ENCODE results near the gene NXNL1.
"Not testable (repeated sequence)": the region's sequence is repeated elsewhere in the genome, so short reads cannot be mapped to it uniquely, and the experiment has no call there.

Gene NXNL1

DNA sequence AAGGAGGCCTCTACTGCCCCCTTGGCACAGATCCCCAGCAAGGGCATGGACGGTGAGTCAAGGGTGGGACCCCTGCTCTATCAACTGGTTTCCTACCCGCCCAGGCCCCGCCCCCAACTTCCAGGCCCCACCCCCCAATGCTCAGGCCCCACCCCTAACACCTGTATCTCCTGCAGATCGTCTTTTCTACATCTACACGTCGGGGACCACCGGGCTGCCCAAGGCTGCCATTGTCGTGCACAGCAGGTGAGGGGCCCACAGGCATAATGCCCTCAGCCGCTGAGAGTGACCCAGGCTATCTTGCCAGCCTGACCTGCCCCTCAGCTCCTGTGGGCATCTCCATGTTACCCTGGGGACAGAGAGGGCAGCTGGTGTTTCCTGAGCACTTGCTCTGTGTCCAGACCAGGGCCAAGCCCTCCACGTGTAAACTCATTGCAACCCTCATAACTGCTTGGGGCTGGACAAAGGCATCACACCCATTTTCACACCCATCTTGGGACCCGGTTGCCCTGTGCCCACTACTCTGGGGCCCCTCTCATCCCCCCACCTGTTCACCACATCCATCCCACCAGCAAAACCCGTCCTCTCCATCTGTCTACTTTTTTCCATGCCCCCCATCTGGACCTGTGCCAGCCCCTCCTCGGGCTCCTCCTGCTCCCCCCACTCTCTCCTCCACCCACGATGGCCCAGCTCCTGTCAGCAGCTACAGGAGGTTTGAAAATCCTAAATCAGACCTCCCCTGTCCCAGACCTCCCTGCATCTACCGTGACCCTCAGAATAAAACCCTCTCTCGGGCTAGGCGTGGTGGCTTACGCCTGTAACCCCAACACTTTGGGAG lies 26.8 kb upstream of the NXNL1 start:
- DNase-seq (ENCODE audit: extremely low read depth in 1 of 2, low read depth in 1 of 2) = no peak

DNA sequence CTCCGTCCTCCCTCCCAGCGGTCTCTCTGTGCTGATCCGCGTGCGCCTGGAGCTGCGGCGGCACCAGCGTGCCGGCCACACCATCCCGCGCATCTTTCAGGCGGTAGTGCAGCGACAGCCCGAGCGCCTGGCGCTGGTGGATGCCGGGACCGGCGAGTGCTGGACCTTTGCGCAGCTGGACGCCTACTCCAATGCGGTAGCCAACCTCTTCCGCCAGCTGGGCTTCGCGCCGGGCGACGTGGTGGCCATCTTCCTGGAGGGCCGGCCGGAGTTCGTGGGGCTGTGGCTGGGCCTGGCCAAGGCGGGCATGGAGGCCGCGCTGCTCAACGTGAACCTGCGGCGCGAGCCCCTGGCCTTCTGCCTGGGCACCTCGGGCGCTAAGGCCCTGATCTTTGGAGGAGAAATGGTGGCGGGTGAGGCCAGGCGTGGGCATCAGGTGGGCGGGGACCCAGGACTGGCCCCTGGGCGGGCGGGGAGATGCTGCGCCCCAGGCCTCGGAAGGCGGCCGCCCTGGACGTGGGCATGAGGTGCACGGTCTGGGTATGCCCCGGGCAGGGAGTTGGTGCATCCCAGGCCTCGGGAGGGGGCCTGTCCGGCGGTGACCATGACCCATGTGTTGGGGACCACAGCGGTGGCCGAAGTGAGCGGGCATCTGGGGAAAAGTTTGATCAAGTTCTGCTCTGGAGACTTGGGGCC lies 26.0 kb upstream of the NXNL1 start:
- DNase-seq (ENCODE audit: extremely low read depth in 1 of 2, low read depth in 1 of 2) = no peak

DNA sequence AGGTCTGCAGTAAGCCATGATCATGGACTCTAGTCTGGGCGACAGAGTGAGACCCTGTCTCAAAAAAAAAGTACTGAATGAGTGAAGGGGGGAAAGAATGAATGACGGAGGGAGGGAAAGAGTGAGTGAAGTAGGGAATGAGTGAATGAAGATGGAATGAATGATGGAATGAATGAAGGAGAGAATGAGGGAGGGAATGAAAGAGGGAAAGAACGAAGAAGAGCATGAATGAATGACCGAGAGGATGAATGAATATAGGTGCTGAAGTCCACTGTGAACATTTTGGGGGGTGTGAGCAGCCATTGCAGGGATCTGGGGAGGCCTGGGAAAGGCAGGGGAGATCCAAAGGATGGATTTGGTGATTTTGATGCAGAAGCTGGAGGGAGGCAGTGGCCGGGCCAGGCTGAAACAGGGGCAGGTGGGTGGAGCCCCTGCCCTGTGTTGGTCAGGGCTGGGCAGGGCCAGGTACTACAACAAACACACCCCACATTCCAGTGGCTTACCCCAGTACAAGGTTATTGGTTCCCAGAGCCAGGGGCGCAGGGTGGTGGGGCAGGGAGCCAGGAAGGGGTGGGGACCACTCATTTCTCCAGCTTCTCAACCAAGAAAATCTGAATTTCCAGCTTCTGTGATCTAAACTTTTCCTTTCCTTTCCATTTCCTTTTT lies 23.9 kb upstream of the NXNL1 start:
- DNase-seq (ENCODE audit: extremely low read depth in 1 of 2, low read depth in 1 of 2) = no peak

DNA sequence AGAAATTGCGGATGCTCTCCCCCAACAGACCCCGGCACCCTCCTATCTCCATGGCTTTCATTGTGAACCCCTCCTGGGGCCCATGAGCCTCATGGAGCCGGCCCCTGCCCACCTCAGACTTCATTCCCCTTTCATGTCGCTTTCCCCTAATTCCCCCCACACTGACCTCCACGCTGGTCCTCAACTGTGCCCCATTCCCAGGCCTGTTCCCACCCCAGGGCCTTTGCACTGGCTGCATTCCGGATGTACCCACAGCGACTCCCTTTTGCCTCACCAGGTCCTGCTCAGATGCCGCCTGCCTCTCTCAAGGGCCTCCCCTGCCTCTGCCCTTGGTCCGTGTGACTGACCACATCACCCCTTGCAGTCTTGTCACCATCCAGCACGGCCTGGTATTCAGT lies 22.9 kb upstream of the NXNL1 start:
- DNase-seq (ENCODE audit: extremely low read depth in 1 of 2, low read depth in 1 of 2) = no peak

DNA sequence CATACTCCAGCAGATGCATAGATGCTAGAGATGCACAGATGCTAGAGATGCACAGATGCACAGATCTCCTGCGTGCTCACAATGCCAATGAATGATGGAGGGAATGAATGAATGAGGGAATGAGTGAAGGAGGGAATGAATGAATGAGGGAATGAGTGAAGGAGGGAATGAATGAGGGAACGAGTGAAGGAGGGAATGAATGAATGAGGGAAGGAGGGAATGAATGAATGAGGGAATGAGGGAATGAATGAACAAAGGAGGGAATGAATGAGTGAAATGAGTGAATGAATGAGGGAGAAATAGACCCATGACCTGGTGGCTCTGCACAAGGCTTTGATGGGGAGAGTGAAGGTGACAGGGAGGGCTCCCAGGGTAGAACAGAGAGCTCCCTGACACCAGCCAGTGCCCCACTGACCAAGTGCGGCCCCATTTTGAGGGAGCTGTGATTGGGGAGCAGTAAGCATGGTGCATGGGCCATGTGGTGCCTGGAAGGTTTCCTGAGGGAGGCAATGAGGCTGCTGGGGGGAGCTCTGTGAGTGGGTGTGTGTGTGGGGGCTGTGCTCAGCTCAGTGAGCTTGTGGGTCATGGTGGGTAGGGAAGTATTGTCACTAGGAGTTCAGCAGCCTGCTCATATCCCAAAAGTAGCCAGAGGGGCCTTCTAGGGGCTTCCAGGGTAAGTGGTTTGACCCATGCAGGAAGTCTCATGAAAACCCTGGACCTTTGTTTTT lies 22.3 kb upstream of the NXNL1 start:
- DNase-seq (ENCODE audit: extremely low read depth in 1 of 2, low read depth in 1 of 2) = no peak

DNA sequence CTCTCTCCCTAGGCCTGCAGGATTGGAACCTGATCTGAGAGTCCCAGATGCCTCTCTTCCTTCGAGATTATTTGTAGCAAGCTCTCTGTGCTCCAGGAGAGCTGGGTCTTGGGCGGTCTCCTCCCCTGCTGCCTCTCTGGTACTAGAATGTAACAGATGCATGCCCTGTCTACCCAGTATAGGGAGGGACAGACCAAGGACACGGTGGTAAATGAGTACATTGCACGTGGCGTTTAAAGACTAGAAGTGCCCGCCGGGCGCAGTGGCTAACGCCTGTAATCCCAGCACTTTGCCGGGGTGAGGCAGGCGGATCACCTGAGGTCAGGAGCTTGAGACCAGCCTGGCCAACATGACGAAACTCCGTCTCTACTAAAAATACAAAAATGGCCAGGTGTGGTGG lies 21.3 kb upstream of the NXNL1 start:
- DNase-seq (ENCODE audit: extremely low read depth in 1 of 2, low read depth in 1 of 2) = no peak

DNA sequence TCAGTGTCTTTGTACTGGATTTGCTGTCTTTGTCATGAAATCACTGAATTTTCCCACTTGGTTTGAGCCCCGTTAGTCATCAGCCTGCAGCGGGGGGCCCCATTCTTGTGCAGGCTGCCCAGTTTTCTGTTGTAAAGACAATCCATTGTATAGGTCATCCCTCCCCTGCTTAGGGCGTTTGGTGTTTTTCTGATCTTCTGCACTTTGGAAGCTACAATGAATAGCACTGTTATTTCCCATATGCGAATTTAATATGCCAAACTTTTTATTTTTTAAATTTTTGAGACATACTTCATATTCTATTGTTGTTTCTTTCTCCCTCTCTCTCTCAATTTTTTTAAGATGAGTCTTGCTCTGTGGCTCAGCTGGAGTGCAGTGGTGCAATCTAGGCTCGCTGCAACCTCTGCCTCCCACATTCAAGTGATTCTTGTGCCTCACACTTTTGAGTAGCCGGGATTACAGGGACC lies 18.6 kb upstream of the NXNL1 start:
- DNase-seq (ENCODE audit: extremely low read depth in 1 of 2, low read depth in 1 of 2) = no peak

DNA sequence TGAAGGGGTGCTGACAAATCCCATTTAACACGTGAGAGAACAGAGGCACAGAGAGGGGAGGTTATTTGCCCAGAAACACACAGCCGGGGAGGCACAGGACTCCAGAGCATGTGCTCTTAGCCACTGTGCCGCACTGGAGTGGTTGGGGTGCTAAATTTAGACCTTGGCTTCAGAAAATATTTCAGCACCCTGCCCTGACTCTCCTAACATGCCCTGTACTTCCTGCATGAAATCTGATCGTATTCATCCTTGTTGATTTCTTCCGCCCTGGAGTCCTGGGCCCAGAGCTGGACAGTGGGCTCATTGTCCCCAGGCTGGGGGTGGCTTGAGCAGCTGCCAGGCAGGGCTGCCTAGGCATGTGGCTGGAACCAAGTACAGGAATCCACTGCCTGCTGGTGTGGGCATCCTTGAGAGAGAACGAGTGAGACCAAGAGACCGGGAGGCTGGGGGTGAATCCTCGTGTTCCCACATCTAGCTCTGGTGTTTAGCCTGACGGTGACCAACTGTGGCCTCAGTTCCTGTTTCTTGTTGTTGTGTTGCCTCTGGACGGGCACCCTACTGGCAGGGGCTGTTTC lies 14.9 kb upstream of the NXNL1 start:
- DNase-seq (ENCODE audit: extremely low read depth in 1 of 2, low read depth in 1 of 2) = no peak

DNA sequence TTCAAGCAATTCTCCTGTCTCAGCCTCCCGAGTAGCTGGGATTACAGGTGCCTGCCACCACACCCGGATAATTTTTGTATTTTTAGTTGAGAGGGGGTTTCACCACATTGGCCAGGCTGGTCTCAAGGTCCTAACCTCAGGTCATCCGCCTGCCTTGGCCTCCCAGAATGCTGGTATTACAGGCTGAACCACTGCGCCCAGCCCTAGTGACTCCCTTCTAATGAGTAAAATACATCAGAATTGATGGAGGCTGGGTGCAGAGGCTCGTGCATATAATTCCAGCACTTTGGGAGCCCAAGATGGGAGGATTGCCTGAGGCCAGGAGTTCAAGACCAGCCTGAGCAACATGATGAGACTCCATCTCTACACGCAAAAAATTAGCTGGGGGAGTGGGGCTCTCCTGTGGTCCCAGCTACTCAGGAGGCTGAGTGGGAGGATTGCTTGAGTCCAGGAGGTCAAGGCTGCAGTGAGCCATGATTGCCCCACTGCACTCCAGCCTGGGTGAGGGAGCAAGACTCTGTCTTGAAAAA lies 14.3 kb upstream of the NXNL1 start:
- DNase-seq (ENCODE audit: extremely low read depth in 1 of 2, low read depth in 1 of 2) = not testable (repeated sequence)

DNA sequence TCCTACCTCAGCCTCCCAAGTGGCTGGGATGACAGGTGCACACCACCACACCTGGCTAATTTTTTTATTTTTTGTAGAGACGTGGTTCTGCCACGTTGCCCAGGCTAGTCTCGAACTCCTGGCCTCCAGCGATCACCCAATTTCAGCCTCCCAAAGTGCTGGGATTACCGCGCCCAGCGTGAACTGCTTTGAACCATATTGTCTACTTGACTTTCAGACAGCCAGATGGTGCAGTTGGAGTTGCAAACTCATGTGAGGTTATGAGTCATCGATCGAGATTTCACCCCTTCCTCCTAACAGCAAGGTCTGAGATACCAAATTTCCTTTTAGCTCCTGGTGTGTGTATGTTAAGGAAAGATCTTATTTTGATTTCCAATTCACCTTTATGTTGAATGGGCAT lies 12.3 kb upstream of the NXNL1 start:
- DNase-seq (ENCODE audit: extremely low read depth in 1 of 2, low read depth in 1 of 2) = no peak

DNA sequence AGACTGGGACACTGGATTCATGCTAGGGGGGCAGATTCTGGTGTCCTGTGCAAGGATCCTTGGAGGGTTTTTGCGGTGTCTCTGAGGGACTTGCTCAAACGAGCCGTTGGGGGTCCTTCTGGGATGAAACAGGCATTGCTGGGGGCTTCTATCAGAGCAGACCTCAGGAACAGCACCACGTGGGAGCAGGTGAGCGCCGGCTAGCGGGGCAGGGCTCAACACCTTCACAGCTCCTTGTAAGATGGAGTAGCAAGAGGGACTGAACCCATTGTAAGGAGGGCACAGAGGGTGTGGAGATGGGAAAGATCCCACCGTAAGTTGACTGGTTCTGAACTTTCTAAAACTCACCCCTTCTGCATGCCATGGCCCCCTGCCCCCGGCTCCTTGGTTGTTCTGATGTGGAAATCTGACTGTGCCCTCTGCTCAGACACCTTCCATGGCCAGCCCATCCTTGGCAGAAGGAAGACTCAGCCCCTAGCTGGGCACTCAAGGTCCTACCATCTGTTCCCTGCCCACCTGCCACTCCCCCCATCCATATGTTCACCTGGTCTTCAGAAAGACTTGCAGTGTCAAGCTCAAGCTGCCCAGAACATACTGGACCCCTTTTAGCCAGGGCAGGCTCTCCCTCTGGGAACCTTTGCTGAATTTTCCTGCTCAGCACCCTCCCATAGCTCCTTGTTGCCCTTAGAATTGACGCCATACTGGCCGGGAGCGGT lies 10.8 kb upstream of the NXNL1 start:
- DNase-seq (ENCODE audit: extremely low read depth in 1 of 2, low read depth in 1 of 2) = no peak

DNA sequence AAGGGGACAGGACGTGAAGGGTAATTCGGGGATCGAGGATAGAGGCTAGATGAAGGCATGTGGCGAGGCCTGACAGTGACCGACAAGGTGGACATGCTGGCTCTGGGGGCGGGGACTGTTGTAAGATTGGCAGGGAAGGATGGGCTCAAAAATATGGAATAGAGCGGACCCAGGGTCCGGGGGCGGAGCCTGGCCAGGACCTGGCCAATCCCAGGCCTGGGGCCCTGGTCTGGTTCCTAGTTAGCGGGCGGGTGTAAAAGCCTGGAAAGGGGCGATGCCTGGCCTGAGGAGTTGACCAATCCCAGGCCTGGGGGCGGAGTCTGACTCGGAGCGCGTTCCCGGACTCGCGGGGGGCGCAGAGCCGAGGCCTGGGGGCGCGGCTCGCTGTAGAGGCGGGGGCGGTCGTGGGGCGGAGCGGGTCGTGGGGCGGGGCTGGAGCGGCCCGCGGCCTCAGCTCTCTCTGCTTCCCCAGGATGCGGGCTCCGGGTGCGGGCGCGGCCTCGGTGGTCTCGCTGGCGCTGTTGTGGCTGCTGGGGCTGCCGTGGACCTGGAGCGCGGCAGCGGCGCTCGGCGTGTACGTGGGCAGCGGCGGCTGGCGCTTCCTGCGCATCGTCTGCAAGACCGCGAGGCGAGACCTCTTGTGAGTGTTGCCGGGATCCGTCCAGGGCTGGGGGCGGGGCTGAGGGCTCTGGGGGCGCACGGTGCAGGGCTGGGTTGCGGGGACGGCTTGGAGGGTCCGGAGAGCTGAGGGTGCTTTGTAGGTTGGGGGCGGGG lies 9.5 kb upstream of the NXNL1 start, which contains the start of gene SLC27A1:
SLC27A1 (plus strand) TSS at position 457 of the 774 bp plus-strand sequence; CDS start at position 474, 17 bp downstream.
- DNase-seq (ENCODE audit: extremely low read depth in 1 of 2, low read depth in 1 of 2) = peak; percentile 80 to 83

DNA sequence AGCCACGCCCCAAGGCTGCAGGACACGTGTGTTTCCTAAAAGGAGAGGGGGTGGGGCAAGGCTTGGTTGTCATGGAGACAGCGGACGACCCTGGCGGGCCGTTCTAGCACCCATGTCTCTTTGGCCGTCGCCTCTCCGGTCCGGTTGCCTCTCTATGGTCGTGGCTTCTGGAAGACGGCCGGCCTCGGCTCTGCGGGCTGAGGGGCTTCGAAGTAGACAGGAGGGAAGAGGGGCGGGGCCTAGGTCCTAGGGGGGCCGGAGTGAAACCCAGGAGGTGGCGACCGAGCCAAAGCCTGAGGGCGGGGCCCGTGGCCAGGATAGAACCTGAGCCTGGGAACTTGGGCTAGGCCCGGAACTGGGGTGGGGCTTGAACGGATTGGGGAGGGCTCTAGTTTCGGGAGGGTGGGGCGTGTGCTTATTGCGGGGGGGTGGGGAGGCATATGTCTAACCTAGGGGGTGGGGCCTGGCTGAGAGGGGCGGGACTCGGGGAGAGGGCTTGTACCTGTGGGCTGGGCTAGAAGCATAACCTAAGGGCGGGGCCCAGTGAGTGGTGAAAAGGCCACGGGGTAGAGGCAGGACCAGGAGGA lies 8.8 kb upstream of the NXNL1 start:
- DNase-seq (ENCODE audit: extremely low read depth in 1 of 2, low read depth in 1 of 2) = peak; percentile 89

DNA sequence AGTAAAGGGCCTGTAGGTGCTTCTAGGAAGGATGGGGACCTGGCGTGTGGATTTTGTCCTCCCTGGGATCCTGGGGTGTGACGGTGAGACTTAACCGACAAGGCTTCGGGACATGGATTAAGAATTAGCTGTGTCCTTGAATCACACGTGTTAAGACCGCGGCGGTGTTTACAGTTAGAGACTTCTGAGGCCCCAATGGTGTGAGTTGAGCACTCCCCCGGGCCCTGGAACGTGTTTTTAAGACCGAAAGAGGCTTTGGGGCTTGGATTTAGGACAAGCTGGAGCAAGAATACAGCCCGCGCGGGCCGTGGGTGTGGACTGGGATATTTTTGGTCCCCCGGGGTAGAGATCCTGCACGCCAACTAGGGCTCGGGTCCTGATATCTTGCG lies 8.4 kb upstream of the NXNL1 start:
- DNase-seq (ENCODE audit: extremely low read depth in 1 of 2, low read depth in 1 of 2) = no peak

DNA sequence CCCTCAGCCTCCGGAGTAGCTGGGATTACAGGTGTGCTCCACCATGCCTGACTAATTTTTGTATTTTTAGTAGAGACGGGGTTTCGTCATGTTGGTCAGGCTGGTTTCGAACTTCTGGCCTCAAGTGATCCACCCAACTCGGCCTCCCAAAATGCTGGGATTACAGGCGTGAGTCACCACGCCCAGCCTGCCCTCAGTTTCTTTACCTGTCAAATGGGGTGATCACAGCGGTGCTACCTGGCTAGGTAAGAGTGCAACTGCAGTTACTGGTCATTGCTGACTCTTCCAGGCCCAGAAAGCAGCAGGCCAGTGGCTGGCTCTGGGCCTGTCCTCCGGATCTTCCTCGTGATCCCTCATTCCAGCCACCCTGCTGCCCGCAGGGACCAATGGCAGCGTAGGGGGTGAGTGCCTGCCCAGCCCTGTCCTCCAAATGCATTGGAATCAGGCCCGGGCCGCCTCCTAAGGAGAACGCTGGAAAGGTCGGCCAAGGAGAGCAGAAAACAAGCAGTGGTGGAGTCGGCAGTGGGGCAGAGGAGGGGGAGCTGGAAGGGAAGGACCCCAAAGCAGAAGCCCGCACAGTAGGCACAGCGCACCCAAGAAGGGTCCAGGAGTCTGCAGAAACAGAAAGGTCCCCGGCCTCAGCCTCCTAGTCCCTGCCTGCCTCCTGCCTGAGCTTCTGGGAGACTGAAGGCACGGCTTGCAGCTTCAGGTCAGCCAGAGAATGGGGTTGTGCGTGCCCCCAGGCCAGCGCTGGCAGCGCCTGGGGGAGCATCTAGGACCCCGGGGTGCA lies 7.8 kb upstream of the NXNL1 start:
- no peak for DNase-seq (ENCODE audit: extremely low read depth in 1 of 2, low read depth in 1 of 2)

DNA sequence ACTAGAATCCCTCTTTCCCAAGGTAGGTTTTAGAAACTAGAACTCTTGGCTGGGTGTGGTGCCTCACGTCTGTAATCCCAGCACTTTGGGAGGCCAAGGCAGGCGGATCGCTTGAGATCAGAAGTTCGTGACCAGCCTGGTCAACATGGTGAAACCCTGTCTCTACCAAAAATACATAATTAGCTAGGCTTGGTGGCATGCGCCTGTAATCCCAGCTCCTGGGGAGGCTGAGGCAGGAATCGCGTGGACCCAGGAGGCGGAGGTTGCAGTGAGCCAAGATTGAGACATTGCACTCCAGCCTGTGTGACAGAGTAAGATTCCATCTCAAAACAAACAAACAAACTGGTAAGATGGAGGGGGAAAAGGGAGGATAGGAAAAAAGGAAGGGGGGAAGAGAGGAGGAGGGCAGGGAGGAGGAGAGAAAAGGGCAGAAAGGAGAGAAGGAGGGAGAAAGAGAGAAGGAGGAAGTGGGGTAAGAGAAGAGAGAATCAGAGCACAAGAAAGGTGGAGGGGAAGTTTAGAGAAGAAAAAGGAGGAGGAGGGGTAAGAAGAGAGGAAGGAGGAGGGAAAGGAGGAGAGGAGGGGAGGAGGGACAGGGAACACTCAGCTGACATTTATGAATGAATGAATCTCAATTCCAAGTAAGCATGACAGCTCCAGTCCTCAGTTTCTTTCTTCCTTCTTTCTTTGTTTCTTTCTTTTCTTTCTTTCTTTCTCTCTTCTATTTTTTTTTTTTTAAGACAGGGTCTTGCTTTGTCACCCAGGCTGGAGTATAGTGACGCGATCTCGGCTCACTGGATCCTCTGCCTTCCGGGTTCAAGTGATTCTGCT lies 7.0 kb upstream of the NXNL1 start:
- DNase-seq (ENCODE audit: extremely low read depth in 1 of 2, low read depth in 1 of 2) = no peak

DNA sequence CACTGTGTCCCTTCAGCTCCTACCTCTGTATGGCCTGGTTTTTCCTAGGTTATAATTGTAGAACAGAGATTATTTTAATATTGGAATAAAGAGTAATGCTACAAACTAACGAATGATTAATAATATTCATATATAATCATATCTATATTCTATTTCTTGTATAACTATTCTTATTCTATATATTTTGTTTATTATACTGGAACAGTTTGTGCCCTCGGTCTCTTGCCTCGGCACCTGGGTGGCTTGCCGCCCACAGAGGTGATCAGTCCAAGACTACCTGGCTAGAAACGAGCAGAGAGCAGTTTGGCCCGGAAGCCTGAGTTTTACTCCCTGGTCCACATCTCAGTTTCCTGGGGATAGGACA lies 5.7 kb upstream of the NXNL1 start:
- no peak for DNase-seq (ENCODE audit: extremely low read depth in 1 of 2, low read depth in 1 of 2)

Data from activated CD8-positive, alpha-beta memory T cell treated with anti-CD3 and anti-CD28 coated beads for 1 hour (primary cell).